ENCODE measurements around the gene RRBP1. TPM values are rescaled to one million over a fixed set of nuclear protein-coding genes. Genes with fewer than 3 reads are reported as not detected.

RRBP1 gene
- total and polyA plus RNA-seq, 4 donors: 106 to 208 (median 127) TPM

GRCh38 chr20:17640875-17641378 is 41.1 kb downstream of the RRBP1 start:
- Histone ChIP-seq H3K27me3 (ENCODE audit: control insufficient read depth in 3 of 3, insufficient read depth in 3 of 3, low read length in 2 of 3) (no peaks in the 10 kb centered on the region), H3K9me3 (ENCODE audit: control insufficient read depth in 4 of 4, insufficient read depth in 3 of 4, low read length in 3 of 4) (no peaks in the 10 kb centered on the region), H3K9ac (ENCODE audit: insufficient read depth in 1 of 2, low read length in 2 of 2) (no peak overlapping the region), H3K4me3 (no peak overlapping the region), H3K27ac (ENCODE audit: low read depth in 1 of 2, low read length in 1 of 2) (no peak overlapping the region), H3K36me3 (ENCODE audit: control insufficient read depth in 4 of 4, insufficient read depth in 4 of 4, low read length in 4 of 4) (peaks cover 2 to 54% (median 32%) of the 10 kb centered on the region in 4 donors), H3K4me1 (ENCODE audit: control insufficient read depth in 5 of 5, insufficient read depth in 5 of 5, low read length in 5 of 5) (peaks cover 0 to 12% (median 0%) of the 10 kb centered on the region in 5 donors)
- ATAC-seq (ENCODE audit: insufficient read depth, low FRiP score) (no peak), DNase-seq (no peak)
- no peak for TF ChIP-seq CTCF (IDR thresholded peaks at IDR 0.05; ENCODE audit: control extremely low read depth, extremely low read depth)
- 93% methylated on average over 14 of the region's 14 CpGs for WGBS, 2 donors

GRCh38 chr20:17640146-17640874 is 41.7 kb downstream of the RRBP1 start:
- no peak overlapping the region for H3K4me3 ChIP-seq
- TF ChIP-seq CTCF (IDR thresholded peaks at IDR 0.05; ENCODE audit: control extremely low read depth, extremely low read depth): no peak
- no peak overlapping the region for H3K9ac ChIP-seq (ENCODE audit: insufficient read depth in 1 of 2, low read length in 2 of 2)
- ATAC-seq (ENCODE audit: insufficient read depth, low FRiP score): no peak
- DNase-seq: no peak
- WGBS, 2 donors: 94 to 96% methylated on average over 12 of the region's 12 CpGs
- H3K36me3 ChIP-seq (ENCODE audit: control insufficient read depth in 4 of 4, insufficient read depth in 4 of 4, low read length in 4 of 4): peaks cover 2 to 60% (median 36%) of the 10 kb centered on the region in 4 donors
- H3K27me3 ChIP-seq (ENCODE audit: control insufficient read depth in 3 of 3, insufficient read depth in 3 of 3, low read length in 2 of 3): no peaks in the 10 kb centered on the region
- H3K4me1 ChIP-seq (ENCODE audit: control insufficient read depth in 5 of 5, insufficient read depth in 5 of 5, low read length in 5 of 5): peaks cover 0 to 12% (median 0%) of the 10 kb centered on the region in 5 donors
- no peaks in the 10 kb centered on the region for H3K9me3 ChIP-seq (ENCODE audit: control insufficient read depth in 4 of 4, insufficient read depth in 3 of 4, low read length in 3 of 4)
- H3K27ac ChIP-seq (ENCODE audit: low read depth in 1 of 2, low read length in 1 of 2): no peak overlapping the region

- TF ChIP-seq CTCF (IDR thresholded peaks at IDR 0.05; ENCODE audit: control extremely low read depth, extremely low read depth): no peak
- 79 to 87% methylated on average over 6 of the region's 6 CpGs for WGBS, 2 donors
- Histone ChIP-seq H3K27me3 (ENCODE audit: control insufficient read depth in 3 of 3, insufficient read depth in 3 of 3, low read length in 2 of 3) (no peaks in the 10 kb centered on the region), H3K9ac (ENCODE audit: insufficient read depth in 1 of 2, low read length in 2 of 2) (no peak overlapping the region), H3K9me3 (ENCODE audit: control insufficient read depth in 4 of 4, insufficient read depth in 3 of 4, low read length in 3 of 4) (no peaks in the 10 kb centered on the region), H3K4me3 (no peak overlapping the region), H3K27ac (ENCODE audit: low read depth in 1 of 2, low read length in 1 of 2) (no peak overlapping the region), H3K4me1 (ENCODE audit: control insufficient read depth in 5 of 5, insufficient read depth in 5 of 5, low read length in 5 of 5) (peaks cover 0 to 14% (median 0%) of the 10 kb centered on the region in 5 donors), H3K36me3 (ENCODE audit: control insufficient read depth in 4 of 4, insufficient read depth in 4 of 4, low read length in 4 of 4) (peaks cover 2 to 74% (median 41%) of the 10 kb centered on the region in 4 donors)
- no peak for ATAC-seq (ENCODE audit: insufficient read depth, low FRiP score)
- DNase-seq: no peak
These were observed 43.1 kb downstream of the RRBP1 start for GRCh38 chr20:17638835-17639407.
